Measurements from ENCODE around the gene ATAD1. TPM values are rescaled to one million over a fixed set of nuclear protein-coding genes. Genes with fewer than 3 reads are reported as not detected.
A peak's percentile ranks its signal among the peaks of the same experiment; 100 is the strongest.
"Not testable (repeated sequence)": the region's sequence is repeated elsewhere in the genome, so short reads cannot be mapped to it uniquely, and the experiment has no call there.

ATAD1 gene
- total RNA-seq, 2 donors from 2014 or later = 31.2 to 45.9 TPM

GRCh38 chr10:87855665-87856064 is 37.6 kb upstream of the ATAD1 start:
- H3K9me3 Mint-ChIP-seq; H3K27me3 Mint-ChIP-seq; ATAC-seq (replicated peaks); H3K27ac Mint-ChIP-seq; H3K4me1 Mint-ChIP-seq; H3K36me3 Mint-ChIP-seq (ENCODE audit: low read depth); H3K4me3 Mint-ChIP-seq: not testable (repeated sequence)

GRCh38 chr10:87855247-87855646 is 37.2 kb upstream of the ATAD1 start:
- H3K9me3 Mint-ChIP-seq; H3K27ac Mint-ChIP-seq; H3K4me1 Mint-ChIP-seq; ATAC-seq (replicated peaks); H3K27me3 Mint-ChIP-seq; H3K36me3 Mint-ChIP-seq (ENCODE audit: low read depth); H3K4me3 Mint-ChIP-seq: not testable (repeated sequence)

GRCh38 chr10:87852089-87852488 is 34.1 kb upstream of the ATAD1 start:
- no peaks in the 10 kb centered on the region for H3K27me3 Mint-ChIP-seq
- H3K27ac Mint-ChIP-seq = no peak overlapping the region
- H3K9me3 Mint-ChIP-seq = no peaks in the 10 kb centered on the region
- no peak overlapping the region for H3K4me3 Mint-ChIP-seq
- ATAC-seq (replicated peaks) = no peak
- no peaks in the 10 kb centered on the region for H3K4me1 Mint-ChIP-seq
- H3K36me3 Mint-ChIP-seq (ENCODE audit: low read depth) = no peaks in the 10 kb centered on the region

GRCh38 chr10:87850742-87851205 is 32.7 kb upstream of the ATAD1 start:
- Mint-ChIP-seq H3K36me3 (ENCODE audit: low read depth) (no peaks in the 10 kb centered on the region), H3K27ac (no peak overlapping the region), H3K27me3 (no peaks in the 10 kb centered on the region), H3K4me3 (no peak overlapping the region), H3K9me3 (no peaks in the 10 kb centered on the region), H3K4me1 (no peaks in the 10 kb centered on the region)
- ATAC-seq (replicated peaks) = peak; percentile 85

GRCh38 chr10:87849001-87849400 is 31.0 kb upstream of the ATAD1 start:
- Mint-ChIP-seq H3K4me3 (no peak overlapping the region), H3K9me3 (no peaks in the 10 kb centered on the region), H3K27ac (no peak overlapping the region), H3K27me3 (no peaks in the 10 kb centered on the region), H3K4me1 (no peaks in the 10 kb centered on the region), H3K36me3 (ENCODE audit: low read depth) (no peaks in the 10 kb centered on the region)
- no peak for ATAC-seq (replicated peaks)

GRCh38 chr10:87847550-87847949 is 29.5 kb upstream of the ATAD1 start:
- H3K27me3 Mint-ChIP-seq = no peaks in the 10 kb centered on the region
- H3K4me3 Mint-ChIP-seq = no peak overlapping the region
- no peak overlapping the region for H3K27ac Mint-ChIP-seq
- ATAC-seq (replicated peaks) = no peak
- no peaks in the 10 kb centered on the region for H3K9me3 Mint-ChIP-seq
- H3K36me3 Mint-ChIP-seq (ENCODE audit: low read depth) = no peaks in the 10 kb centered on the region
- no peaks in the 10 kb centered on the region for H3K4me1 Mint-ChIP-seq

GRCh38 chr10:87846711-87847110 is 28.7 kb upstream of the ATAD1 start:
- not testable (repeated sequence) for H3K4me3 Mint-ChIP-seq; H3K9me3 Mint-ChIP-seq; H3K36me3 Mint-ChIP-seq (ENCODE audit: low read depth); H3K27me3 Mint-ChIP-seq; H3K4me1 Mint-ChIP-seq; ATAC-seq (replicated peaks); H3K27ac Mint-ChIP-seq

- no peak overlapping the region for H3K4me3 Mint-ChIP-seq
- no peak for ATAC-seq (replicated peaks)
- H3K4me1 Mint-ChIP-seq = no peaks in the 10 kb centered on the region
- H3K9me3 Mint-ChIP-seq = no peaks in the 10 kb centered on the region
- H3K36me3 Mint-ChIP-seq (ENCODE audit: low read depth) = no peaks in the 10 kb centered on the region
- no peak overlapping the region for H3K27ac Mint-ChIP-seq
- H3K27me3 Mint-ChIP-seq = no peaks in the 10 kb centered on the region
Observed at GRCh38 chr10:87846023-87846422, 28.0 kb upstream of the ATAD1 start.

GRCh38 chr10:87845624-87845998 is 27.6 kb upstream of the ATAD1 start:
- ATAC-seq (replicated peaks) = no peak
- Mint-ChIP-seq H3K27me3 (no peaks in the 10 kb centered on the region), H3K9me3 (no peaks in the 10 kb centered on the region)

GRCh38 chr10:87844837-87845623 is 27.0 kb upstream of the ATAD1 start:
- no peaks in the 10 kb centered on the region for H3K4me1 Mint-ChIP-seq
- no peak overlapping the region for H3K4me3 Mint-ChIP-seq
- no peaks in the 10 kb centered on the region for H3K9me3 Mint-ChIP-seq
- H3K27me3 Mint-ChIP-seq = no peaks in the 10 kb centered on the region
- no peaks in the 10 kb centered on the region for H3K36me3 Mint-ChIP-seq (ENCODE audit: low read depth)
- peak; percentile 67 for ATAC-seq (replicated peaks)
- no peak overlapping the region for H3K27ac Mint-ChIP-seq

More at GRCh38 chr10:87845624-87845998, 27.6 kb upstream of the ATAD1 start:
- no peak overlapping the region for H3K27ac Mint-ChIP-seq
- H3K36me3 Mint-ChIP-seq (ENCODE audit: low read depth) = no peaks in the 10 kb centered on the region
- H3K4me3 Mint-ChIP-seq = no peak overlapping the region
- H3K4me1 Mint-ChIP-seq = no peaks in the 10 kb centered on the region

GRCh38 chr10:87843714-87844113 is 25.7 kb upstream of the ATAD1 start:
- H3K36me3 Mint-ChIP-seq (ENCODE audit: low read depth) = no peaks in the 10 kb centered on the region
- no peaks in the 10 kb centered on the region for H3K9me3 Mint-ChIP-seq
- ATAC-seq (replicated peaks) = no peak
- H3K27ac Mint-ChIP-seq = no peak overlapping the region
- H3K4me1 Mint-ChIP-seq = no peaks in the 10 kb centered on the region
- no peaks in the 10 kb centered on the region for H3K27me3 Mint-ChIP-seq
- H3K4me3 Mint-ChIP-seq = no peak overlapping the region

GRCh38 chr10:87842776-87843497 is 24.9 kb upstream of the ATAD1 start:
- H3K27me3 Mint-ChIP-seq = no peaks in the 10 kb centered on the region
- no peaks in the 10 kb centered on the region for H3K4me1 Mint-ChIP-seq
- H3K9me3 Mint-ChIP-seq = no peaks in the 10 kb centered on the region
- ATAC-seq (replicated peaks) = no peak
- H3K36me3 Mint-ChIP-seq (ENCODE audit: low read depth) = no peaks in the 10 kb centered on the region
- H3K4me3 Mint-ChIP-seq = no peak overlapping the region
- H3K27ac Mint-ChIP-seq = peak overlapping the region; percentile 20

GRCh38 chr10:87842220-87842641 is 24.2 kb upstream of the ATAD1 start:
- peak; percentile 89 for ATAC-seq (replicated peaks)
- H3K9me3 Mint-ChIP-seq = no peaks in the 10 kb centered on the region
- H3K4me1 Mint-ChIP-seq = no peaks in the 10 kb centered on the region
- H3K4me3 Mint-ChIP-seq = no peak overlapping the region
- no peak overlapping the region for H3K27ac Mint-ChIP-seq
- H3K36me3 Mint-ChIP-seq (ENCODE audit: low read depth) = no peaks in the 10 kb centered on the region
- H3K27me3 Mint-ChIP-seq = no peaks in the 10 kb centered on the region

- no peak overlapping the region for H3K27ac Mint-ChIP-seq
- H3K4me1 Mint-ChIP-seq = no peaks in the 10 kb centered on the region
- H3K4me3 Mint-ChIP-seq = no peak overlapping the region
- ATAC-seq (replicated peaks) = no peak
- no peaks in the 10 kb centered on the region for H3K36me3 Mint-ChIP-seq (ENCODE audit: low read depth)
- no peaks in the 10 kb centered on the region for H3K27me3 Mint-ChIP-seq
- no peaks in the 10 kb centered on the region for H3K9me3 Mint-ChIP-seq
Observed at GRCh38 chr10:87841186-87841585, 23.2 kb upstream of the ATAD1 start.

- no peak overlapping the region for H3K27ac Mint-ChIP-seq
- H3K36me3 Mint-ChIP-seq (ENCODE audit: low read depth) = no peaks in the 10 kb centered on the region
- no peak overlapping the region for H3K4me3 Mint-ChIP-seq
- H3K27me3 Mint-ChIP-seq = no peaks in the 10 kb centered on the region
- ATAC-seq (replicated peaks) = no peak
- no peaks in the 10 kb centered on the region for H3K4me1 Mint-ChIP-seq
- no peaks in the 10 kb centered on the region for H3K9me3 Mint-ChIP-seq
Observed at GRCh38 chr10:87838650-87839049, 20.6 kb upstream of the ATAD1 start.
